OCI-LY3 (cell line): ENCODE results near the gene TTC7B.

Source experiments
- EZH2phosphoT487 ChIP-seq: fragments of 200-600 bp; shearing (Covaris generic); IDR thresholded peaks from 2 replicates; pipeline ENCODE4 v1.6.1; 2018; ENCODE audit warnings: antibody characterized with exemption, mixed run types, low read depth
- TF ChIP-seq, protein P1 (sequence below): fragments of 200-600, 300-600 bp; sonication (generic); IDR thresholded peaks from 2 replicates; pipeline ENCODE4 v1.5.1; 2014; ENCODE audit warnings: antibody characterized with exemption, low read length, low read depth

DNA sequence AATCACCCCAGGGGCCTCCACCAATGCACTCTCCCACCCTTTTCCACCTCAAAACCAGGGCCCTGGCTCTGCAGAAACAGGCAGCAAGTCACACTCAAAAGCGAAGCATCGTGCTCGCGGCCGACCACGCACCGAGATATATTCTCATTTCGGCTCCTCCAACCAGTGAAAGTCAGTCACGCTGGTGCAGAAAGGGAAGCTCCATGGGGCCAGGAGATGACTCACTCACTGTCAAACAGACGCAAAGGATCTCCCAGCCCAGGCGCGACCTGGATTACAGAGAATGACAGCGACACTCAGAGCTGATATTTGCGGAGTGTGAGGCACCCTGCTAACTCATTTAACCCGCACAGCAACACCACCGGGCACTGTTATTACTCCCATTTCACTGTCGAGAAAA lies 245.8 kb downstream of the TTC7B start:
- TF ChIP-seq, protein P1, sequence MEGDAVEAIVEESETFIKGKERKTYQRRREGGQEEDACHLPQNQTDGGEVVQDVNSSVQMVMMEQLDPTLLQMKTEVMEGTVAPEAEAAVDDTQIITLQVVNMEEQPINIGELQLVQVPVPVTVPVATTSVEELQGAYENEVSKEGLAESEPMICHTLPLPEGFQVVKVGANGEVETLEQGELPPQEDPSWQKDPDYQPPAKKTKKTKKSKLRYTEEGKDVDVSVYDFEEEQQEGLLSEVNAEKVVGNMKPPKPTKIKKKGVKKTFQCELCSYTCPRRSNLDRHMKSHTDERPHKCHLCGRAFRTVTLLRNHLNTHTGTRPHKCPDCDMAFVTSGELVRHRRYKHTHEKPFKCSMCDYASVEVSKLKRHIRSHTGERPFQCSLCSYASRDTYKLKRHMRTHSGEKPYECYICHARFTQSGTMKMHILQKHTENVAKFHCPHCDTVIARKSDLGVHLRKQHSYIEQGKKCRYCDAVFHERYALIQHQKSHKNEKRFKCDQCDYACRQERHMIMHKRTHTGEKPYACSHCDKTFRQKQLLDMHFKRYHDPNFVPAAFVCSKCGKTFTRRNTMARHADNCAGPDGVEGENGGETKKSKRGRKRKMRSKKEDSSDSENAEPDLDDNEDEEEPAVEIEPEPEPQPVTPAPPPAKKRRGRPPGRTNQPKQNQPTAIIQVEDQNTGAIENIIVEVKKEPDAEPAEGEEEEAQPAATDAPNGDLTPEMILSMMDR: no peak
- no peak for TF ChIP-seq EZH2phosphoT487
